Smooth muscle cell (in vitro differentiated cells): ENCODE measurements around the gene SRP54. TPM values are rescaled to one million over a fixed set of nuclear protein-coding genes. Genes with fewer than 3 reads are reported as not detected.
A peak's percentile ranks its signal among the peaks of the same experiment; 100 is the strongest.
"Not testable (repeated sequence)": the region's sequence is repeated elsewhere in the genome, so short reads cannot be mapped to it uniquely, and the experiment has no call there.

ENCODE experiments used
- DNase-seq: peaks from one replicate; lab custom pipeline; 2025; ENCODE audit not compliant: unreplicated experiment; lab: John Stamatoyannopoulos, UW
- H2AFZ ChIP-seq: fragments of 200-600 bp; sonication (generic); 2 replicates; pipeline ENCODE4 v1.6.0; 2016; ENCODE audit warnings: antibody characterized with exemption, low read depth, mild to moderate bottlenecking
- H3F3A ChIP-seq: fragments of 200-600 bp; sonication (generic); 2 replicates; pipeline ENCODE4 v1.6.0; 2017; ENCODE audit warnings: antibody characterized with exemption, low read depth
- H3K27ac ChIP-seq: fragments of 200-600 bp; sonication (generic); 2 replicates; pipeline ENCODE4 v1.5.1; 2016; ENCODE audit warnings: low read depth, mild to moderate bottlenecking
- H3K27me3 ChIP-seq: fragments of 200-600 bp; sonication (generic); 2 replicates; pipeline ENCODE4 v1.6.1; 2016; ENCODE audit warnings: low read depth, mild to moderate bottlenecking
- H3K36me3 ChIP-seq: fragments of 200-600 bp; sonication (generic); 2 replicates; pipeline ENCODE4 v1.5.1; 2016; ENCODE audit warnings: low read depth
- H3K4me1 ChIP-seq: fragments of 200-600 bp; sonication (generic); 2 replicates; pipeline ENCODE4 v1.5.1; 2016; ENCODE audit warnings: low read depth
- H3K4me2 ChIP-seq: fragments of 200-600 bp; sonication (generic); 2 replicates; pipeline ENCODE4 v1.6.0; 2016; ENCODE audit warnings: mild to moderate bottlenecking
- H3K4me3 ChIP-seq: fragments of 200-600 bp; sonication (generic); 2 replicates; pipeline ENCODE4 v1.5.1; 2016; ENCODE audit warnings: mild to moderate bottlenecking
- H3K79me2 ChIP-seq: fragments of 200-600 bp; sonication (generic); 2 replicates; pipeline ENCODE4 v1.6.0; 2016; ENCODE audit warnings: low read depth, mild to moderate bottlenecking
- H3K9ac ChIP-seq: fragments of 200-600 bp; sonication (generic); 2 replicates; pipeline ENCODE4 v1.6.0; 2016; ENCODE audit warnings: low read depth
- H3K9me3 ChIP-seq: fragments of 200-600 bp; sonication (generic); replicated peaks from 2 replicates; pipeline ENCODE4 v1.5.1; 2016; ENCODE audit warnings: low read depth
- H4K20me1 ChIP-seq: fragments of 200-600 bp; sonication (generic); 2 replicates; pipeline ENCODE4 v1.6.0; 2016; ENCODE audit warnings: low read depth
- WGBS: methylation state at CpG from one replicate; pipeline ENCODE4 v1.1.7; 2016; ENCODE audit warnings: low lambda C conversion rate; 5-methylcytosine and 5-hydroxymethylcytosine counted together
- polyA plus RNA-seq: library from polyadenylated mRNA; unstranded; fragments of >200 nt; fragmentation: Nextera tagmentation; extraction: Ambion mirVana; gene quantifications from 2 replicates; pipeline ENCODE4 v1.2.1, GENCODE V29; 2016
- total RNA-seq: library from RNA; depleted of rRNA; stranded (reverse); fragments of >200 nt; gene quantifications from 2 replicates; pipeline ENCODE4 v1.2.3, GENCODE V29; 2014
- TF ChIP-seq, protein P1 (sequence below): fragments of 200-600 bp; sonication (generic); IDR thresholded peaks from 2 replicates; pipeline ENCODE4 v1.5.1; 2017; ENCODE audit warnings: borderline replicate concordance, mild to moderate bottlenecking, antibody characterized with exemption; ENCODE audit not compliant: insufficient read depth, poor library complexity, severe bottlenecking

SRP54 gene
- total and polyA plus RNA-seq, 2 experiments from 2014 or later, result 76.4 to 111 TPM

DNA sequence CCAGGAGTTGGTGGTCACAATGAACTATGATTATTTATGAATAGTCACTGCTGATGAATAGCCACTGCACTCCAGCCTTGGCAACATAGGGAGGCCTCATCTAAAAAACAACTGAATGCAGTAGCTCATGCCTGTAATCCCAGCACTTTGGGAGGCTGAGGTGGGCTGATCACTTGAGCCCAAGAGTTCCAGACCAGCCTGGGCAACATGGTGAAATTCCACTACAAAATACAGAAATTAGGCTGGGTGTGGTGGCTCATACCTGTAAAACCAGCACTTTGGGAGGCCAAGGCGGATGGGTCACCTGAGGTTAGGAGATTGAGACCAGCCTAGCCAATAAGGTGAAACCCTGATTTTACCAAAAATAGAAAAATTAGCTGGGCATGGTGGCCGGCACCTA lies 49.8 kb downstream of the SRP54 start:
- WGBS, result 97% methylated on average over 2 of the region's 2 CpGs
- Histone ChIP-seq H3K4me3 (no peak overlapping the region), H3K36me3 (peaks cover 27% of the 10 kb centered on the region), H3K4me1 (no peaks in the 10 kb centered on the region), H3K9me3 (no peaks in the 10 kb centered on the region), H3F3A (no peaks in the 10 kb centered on the region), H3K4me2 (no peak overlapping the region), H3K9ac (no peak overlapping the region), H2AFZ (no peak overlapping the region), H3K79me2 (no peaks in the 10 kb centered on the region), H3K27me3 (no peaks in the 10 kb centered on the region), H3K27ac (no peak overlapping the region), H4K20me1 (no peaks in the 10 kb centered on the region)
- DNase-seq, result no peak
- TF ChIP-seq, protein P1, sequence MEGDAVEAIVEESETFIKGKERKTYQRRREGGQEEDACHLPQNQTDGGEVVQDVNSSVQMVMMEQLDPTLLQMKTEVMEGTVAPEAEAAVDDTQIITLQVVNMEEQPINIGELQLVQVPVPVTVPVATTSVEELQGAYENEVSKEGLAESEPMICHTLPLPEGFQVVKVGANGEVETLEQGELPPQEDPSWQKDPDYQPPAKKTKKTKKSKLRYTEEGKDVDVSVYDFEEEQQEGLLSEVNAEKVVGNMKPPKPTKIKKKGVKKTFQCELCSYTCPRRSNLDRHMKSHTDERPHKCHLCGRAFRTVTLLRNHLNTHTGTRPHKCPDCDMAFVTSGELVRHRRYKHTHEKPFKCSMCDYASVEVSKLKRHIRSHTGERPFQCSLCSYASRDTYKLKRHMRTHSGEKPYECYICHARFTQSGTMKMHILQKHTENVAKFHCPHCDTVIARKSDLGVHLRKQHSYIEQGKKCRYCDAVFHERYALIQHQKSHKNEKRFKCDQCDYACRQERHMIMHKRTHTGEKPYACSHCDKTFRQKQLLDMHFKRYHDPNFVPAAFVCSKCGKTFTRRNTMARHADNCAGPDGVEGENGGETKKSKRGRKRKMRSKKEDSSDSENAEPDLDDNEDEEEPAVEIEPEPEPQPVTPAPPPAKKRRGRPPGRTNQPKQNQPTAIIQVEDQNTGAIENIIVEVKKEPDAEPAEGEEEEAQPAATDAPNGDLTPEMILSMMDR, result no peak

DNA sequence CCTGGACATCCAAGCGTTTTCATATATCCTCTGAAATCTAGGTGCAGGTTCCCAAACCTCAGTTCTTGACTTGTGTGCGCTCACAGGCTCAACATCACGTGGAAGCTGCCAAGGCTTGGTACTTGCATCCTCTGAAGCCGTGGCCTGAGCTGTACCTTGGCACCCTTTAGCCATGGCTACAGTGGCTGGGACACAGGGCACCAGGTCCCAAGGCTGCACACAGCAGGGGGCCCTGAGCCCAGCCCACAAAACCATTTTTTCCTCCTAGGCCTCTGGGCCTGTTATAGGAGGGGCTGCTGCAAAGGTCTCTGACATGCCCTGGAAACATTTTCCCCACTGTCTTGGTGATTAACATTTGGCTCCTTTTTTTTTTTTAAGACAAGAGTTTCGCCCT lies 51.6 kb downstream of the SRP54 start:
- Histone ChIP-seq H3K9ac (no peak overlapping the region), H4K20me1 (no peaks in the 10 kb centered on the region), H3K9me3 (no peaks in the 10 kb centered on the region), H3K27me3 (no peaks in the 10 kb centered on the region), H3F3A (no peaks in the 10 kb centered on the region), H2AFZ (no peak overlapping the region), H3K36me3 (peaks cover 9% of the 10 kb centered on the region), H3K4me2 (no peak overlapping the region), H3K4me3 (no peak overlapping the region), H3K79me2 (no peaks in the 10 kb centered on the region), H3K27ac (no peak overlapping the region), H3K4me1 (no peaks in the 10 kb centered on the region)
- 98% methylated on average over 5 of the region's 5 CpGs for WGBS
- no peak for DNase-seq
- TF ChIP-seq, protein P1, result no peak

DNA sequence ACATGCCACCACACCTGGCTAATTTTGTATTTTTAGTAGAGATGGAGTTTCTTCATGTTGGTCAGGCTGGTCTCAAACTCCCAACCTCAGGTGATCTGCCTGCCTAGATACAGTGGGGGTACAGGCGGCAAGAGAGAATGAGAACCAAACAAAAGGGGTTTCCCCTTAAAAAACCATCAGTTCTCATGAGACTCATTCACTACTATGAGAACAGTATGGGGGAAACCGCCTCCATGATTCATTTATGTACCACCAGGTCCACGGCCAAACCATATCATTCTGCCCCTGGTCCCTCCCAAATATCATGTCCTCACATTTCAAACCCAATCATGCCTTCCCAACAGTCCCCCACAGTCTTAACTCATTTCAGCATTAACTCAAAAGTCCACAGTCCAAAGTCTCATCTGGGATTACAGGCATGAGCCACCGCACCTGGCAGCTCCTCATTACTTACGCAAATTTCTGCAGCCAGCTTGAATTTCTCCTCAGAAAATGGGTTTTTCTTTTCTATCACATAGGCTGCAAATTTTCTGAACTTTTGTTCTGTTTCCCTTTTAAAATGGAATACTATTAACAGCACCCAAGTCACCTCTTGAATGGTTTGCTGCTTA lies 52.3 kb downstream of the SRP54 start:
- not testable (repeated sequence) for H3F3A ChIP-seq, DNase-seq, H3K9ac ChIP-seq, H3K27me3 ChIP-seq, H3K4me1 ChIP-seq, H3K4me2 ChIP-seq, H3K79me2 ChIP-seq, H4K20me1 ChIP-seq, H3K9me3 ChIP-seq, H2AFZ ChIP-seq, H3K27ac ChIP-seq, H3K36me3 ChIP-seq, H3K4me3 ChIP-seq
- WGBS, result over 99% methylated on average over 5 of the region's 5 CpGs

- H3K27ac ChIP-seq, H3K4me1 ChIP-seq, H3F3A ChIP-seq, DNase-seq, H3K36me3 ChIP-seq, H2AFZ ChIP-seq, H3K9me3 ChIP-seq, H3K4me2 ChIP-seq, H3K27me3 ChIP-seq, H3K79me2 ChIP-seq, H3K9ac ChIP-seq, H4K20me1 ChIP-seq, H3K4me3 ChIP-seq: not testable (repeated sequence)
- 90% methylated on average over 1 of the region's 17 CpGs for WGBS
Measured at GRCh38 chr14:35038312-35038711, 55.5 kb downstream of the SRP54 start.

DNA sequence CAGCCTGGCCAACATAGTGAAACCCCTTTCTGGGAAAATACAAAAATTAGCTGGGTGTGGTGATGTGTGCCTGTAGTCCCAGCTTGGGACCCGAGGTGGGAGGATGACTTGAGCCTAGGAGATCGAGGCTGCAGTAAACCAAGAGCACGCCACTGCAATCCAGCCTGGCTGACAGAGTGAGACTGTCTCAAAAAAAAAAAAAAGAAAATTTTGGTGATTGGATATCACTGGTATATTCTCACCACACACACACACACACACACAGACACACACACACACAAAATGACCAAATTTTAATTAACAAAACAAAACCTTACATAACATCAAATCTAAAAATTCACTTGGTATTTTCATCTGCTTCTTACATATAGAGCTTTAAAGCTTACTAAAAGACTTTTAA lies 59.8 kb downstream of the SRP54 start:
- TF ChIP-seq, protein P1, result no peak
- no peak overlapping the region for H3K4me3 ChIP-seq
- H3K9me3 ChIP-seq, result no peaks in the 10 kb centered on the region
- H3F3A ChIP-seq, result no peaks in the 10 kb centered on the region
- no peaks in the 10 kb centered on the region for H3K36me3 ChIP-seq
- H4K20me1 ChIP-seq, result peaks cover 4% of the 10 kb centered on the region
- no peak for DNase-seq
- 73% methylated on average over 2 of the region's 3 CpGs for WGBS
- H3K79me2 ChIP-seq, result peaks cover 10% of the 10 kb centered on the region
- no peaks in the 10 kb centered on the region for H3K27me3 ChIP-seq
- no peak overlapping the region for H2AFZ ChIP-seq
- no peak overlapping the region for H3K9ac ChIP-seq
- peaks cover 7% of the 10 kb centered on the region for H3K4me1 ChIP-seq
- peak overlapping the region; percentile 76 for H3K27ac ChIP-seq
- no peak overlapping the region for H3K4me2 ChIP-seq
